Measurements from ENCODE around the gene MED12. TPM values are rescaled to one million over a fixed set of nuclear protein-coding genes. Genes with fewer than 3 reads are reported as not detected.

The MED12 gene
- 38.4 and 39.6 TPM in 2 replicates for total RNA-seq

GRCh38 chrX:71118032-71118984, at the start of gene MED12:
MED12 (plus strand) TSS chrX:71118596; CDS start chrX:71118755, 159 bp downstream.

DNA sequence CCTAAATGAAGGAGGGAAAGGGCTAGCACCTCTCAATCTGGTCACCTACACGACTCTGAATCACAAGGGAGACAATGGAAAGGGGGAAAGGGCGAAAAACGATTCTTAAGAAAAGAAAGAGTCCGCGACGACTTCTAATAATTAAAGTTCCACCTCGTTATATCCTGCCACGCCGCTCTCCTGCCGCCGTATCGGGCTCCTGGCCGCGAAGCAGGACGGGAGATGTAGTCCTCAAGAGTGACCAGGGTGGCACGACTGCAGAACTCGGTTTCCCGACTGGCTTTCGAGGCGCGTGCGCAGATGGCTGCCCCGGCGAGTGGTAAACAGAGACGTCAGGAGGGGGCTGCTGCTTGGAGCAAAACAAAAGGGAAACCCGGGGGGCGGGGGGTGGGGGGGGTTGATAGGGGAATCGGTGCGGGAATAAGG, 22.8 kb upstream of the MED12 start, which contains the start of gene FOXO4:
Gene FOXO4 (plus strand): TSS at position 297 of the 426 bp plus-strand sequence. CDS start 678 bp downstream, outside the sequence.

GRCh38 chrX:71106427-71106826, 12.0 kb upstream of the MED12 start, which contains the start of gene CXorf65:
CXorf65 (minus strand) TSS chrX:71106740; CDS start chrX:71106556, 184 bp downstream.

GRCh38 chrX:71111141-71111843, 7.1 kb upstream of the MED12 start, which contains the start of gene IL2RG:
IL2RG (minus strand) TSS chrX:71111577; CDS start chrX:71111539, 38 bp downstream.

DNA sequence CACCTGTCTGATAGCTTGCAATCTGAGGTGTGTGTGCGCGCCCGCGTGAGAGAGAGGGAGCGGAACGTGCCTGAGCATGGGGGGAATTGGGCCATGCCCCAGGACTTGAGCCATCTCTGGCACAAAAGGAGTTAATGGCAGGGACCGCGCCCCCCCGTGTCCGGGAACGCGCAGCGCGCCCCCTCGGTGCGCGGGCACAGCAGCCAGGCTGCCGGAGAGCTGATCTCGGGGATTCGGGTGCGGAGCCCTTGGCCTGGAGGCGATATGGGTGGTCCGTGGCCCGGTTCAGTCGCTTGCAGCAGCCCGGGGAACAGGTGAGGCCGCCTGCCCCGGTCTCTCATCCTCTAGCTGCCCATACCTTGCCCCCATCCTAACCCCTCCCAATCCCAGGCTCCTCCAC, 26.3 kb downstream of the MED12 start, which contains the start of gene NLGN3:
Gene NLGN3 (plus strand): TSS at position 191 of the 400 bp plus-strand sequence. CDS start 2,909 bp downstream, outside the sequence.

Other genes starting within 250 kb of the MED12 start
- not detected in 2 replicates for gene TEX11, start 209.9 kb upstream of the MED12 start, total RNA-seq
- gene SLC7A3, start 187.5 kb upstream of the MED12 start, total RNA-seq = not detected in 2 replicates
- 67.9 and 73.6 TPM in 2 replicates for gene SNX12, start 50.3 kb upstream of the MED12 start, total RNA-seq
- 6.1 and 9.6 TPM in 2 replicates for gene FOXO4, start 22.7 kb upstream of the MED12 start, total RNA-seq
- gene CXorf65, start 11.9 kb upstream of the MED12 start, total RNA-seq = not detected in 2 replicates
- gene IL2RG, start 7.0 kb upstream of the MED12 start, total RNA-seq = not detected in 2 replicates
- 0.26 and 0.39 TPM in 2 replicates for gene NLGN3, start 26.2 kb downstream of the MED12 start, total RNA-seq
- not detected in 2 replicates for gene GJB1, start 104.6 kb downstream of the MED12 start, total RNA-seq
- gene ZMYM3, start 135.5 kb downstream of the MED12 start, total RNA-seq = 19.3 and 19.8 TPM in 2 replicates
- gene NONO, start 165.0 kb downstream of the MED12 start, total RNA-seq = 256 and 289 TPM in 2 replicates
- 3.4 and 3.7 TPM in 2 replicates for gene ITGB1BP2, start 183.2 kb downstream of the MED12 start, total RNA-seq
- gene TAF1, start 247.8 kb downstream of the MED12 start, total RNA-seq = 37.1 and 41.8 TPM in 2 replicates

All from smooth muscle cell of the pulmonary artery (primary cell).